Measurements from ENCODE around the gene TTC7B.

The TTC7B gene

DNA sequence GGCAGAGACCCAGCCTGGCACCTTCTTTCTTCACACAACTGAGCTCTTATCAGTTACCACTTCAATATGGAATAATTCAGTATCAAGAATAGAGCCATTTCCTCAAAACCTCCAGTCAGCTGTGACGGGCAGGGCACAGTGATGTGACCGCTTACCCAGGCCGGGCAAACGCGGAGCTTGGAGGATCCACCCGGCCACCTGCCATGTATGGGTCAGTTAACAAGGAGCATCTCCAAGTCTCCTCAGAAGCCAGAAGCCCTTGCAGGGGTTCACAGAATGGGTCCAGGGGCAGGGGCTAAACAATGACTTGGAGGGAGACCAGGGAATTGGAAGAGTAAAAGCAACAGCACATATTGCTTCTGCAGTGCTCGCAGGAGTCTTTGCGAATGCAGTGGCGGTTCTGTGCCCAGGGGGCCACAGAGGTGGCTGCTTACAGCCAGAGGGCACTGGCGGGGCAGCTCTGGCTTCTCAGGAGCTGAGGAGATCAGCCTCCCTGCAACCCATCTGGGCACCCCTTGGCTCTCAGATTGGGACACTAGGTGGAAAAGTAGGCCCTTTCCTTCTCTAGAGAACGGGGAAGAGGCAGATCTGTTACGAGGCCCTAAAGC lies 257.1 kb downstream of the TTC7B start:
- no peak for TF ChIP-seq EZH2 (IDR thresholded peaks at IDR 0.05; ENCODE audit: borderline replicate concordance, low read length)
- TF ChIP-seq, protein P1, sequence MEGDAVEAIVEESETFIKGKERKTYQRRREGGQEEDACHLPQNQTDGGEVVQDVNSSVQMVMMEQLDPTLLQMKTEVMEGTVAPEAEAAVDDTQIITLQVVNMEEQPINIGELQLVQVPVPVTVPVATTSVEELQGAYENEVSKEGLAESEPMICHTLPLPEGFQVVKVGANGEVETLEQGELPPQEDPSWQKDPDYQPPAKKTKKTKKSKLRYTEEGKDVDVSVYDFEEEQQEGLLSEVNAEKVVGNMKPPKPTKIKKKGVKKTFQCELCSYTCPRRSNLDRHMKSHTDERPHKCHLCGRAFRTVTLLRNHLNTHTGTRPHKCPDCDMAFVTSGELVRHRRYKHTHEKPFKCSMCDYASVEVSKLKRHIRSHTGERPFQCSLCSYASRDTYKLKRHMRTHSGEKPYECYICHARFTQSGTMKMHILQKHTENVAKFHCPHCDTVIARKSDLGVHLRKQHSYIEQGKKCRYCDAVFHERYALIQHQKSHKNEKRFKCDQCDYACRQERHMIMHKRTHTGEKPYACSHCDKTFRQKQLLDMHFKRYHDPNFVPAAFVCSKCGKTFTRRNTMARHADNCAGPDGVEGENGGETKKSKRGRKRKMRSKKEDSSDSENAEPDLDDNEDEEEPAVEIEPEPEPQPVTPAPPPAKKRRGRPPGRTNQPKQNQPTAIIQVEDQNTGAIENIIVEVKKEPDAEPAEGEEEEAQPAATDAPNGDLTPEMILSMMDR (IDR thresholded peaks at IDR 0.05; ENCODE audit: low read length) = no peak
- peaks cover 11% of the 10 kb centered on the region; the same call in 1 of the 2 replicates for H3K27me3 ChIP-seq (ENCODE audit: insufficient read depth, low read length)
- H2AFZ ChIP-seq (ENCODE audit: low read length) = no peak overlapping the region
- H3K9me3 ChIP-seq (ENCODE audit: low read length) = no peaks in the 10 kb centered on the region
- no peak overlapping the region for H3K4me3 ChIP-seq (ENCODE audit: low read depth, low read length, poor library complexity, severe bottlenecking)
- no peaks in the 10 kb centered on the region for H4K20me1 ChIP-seq (ENCODE audit: insufficient read depth, low read length)
- H3K4me1 ChIP-seq (ENCODE audit: insufficient read depth, low read length, severe bottlenecking) = peaks cover 5% of the 10 kb centered on the region
- no peaks in the 10 kb centered on the region for H3F3A ChIP-seq (ENCODE audit: insufficient read depth, low read length)
- no peaks in the 10 kb centered on the region for H3K79me2 ChIP-seq (ENCODE audit: insufficient read depth, low read length)
- H3K9ac ChIP-seq (ENCODE audit: low read length) = no peak overlapping the region
- no peaks in the 10 kb centered on the region for H3K36me3 ChIP-seq (ENCODE audit: insufficient read depth, low read length)
- no peaks in the 10 kb centered on the region for H3K9me2 ChIP-seq (ENCODE audit: low read depth, low read length)
- H3K27ac ChIP-seq (ENCODE audit: low read depth, low read length, poor library complexity, severe bottlenecking) = no peak overlapping the region
- no peak overlapping the region for H3K4me2 ChIP-seq (ENCODE audit: low read length)

DNA sequence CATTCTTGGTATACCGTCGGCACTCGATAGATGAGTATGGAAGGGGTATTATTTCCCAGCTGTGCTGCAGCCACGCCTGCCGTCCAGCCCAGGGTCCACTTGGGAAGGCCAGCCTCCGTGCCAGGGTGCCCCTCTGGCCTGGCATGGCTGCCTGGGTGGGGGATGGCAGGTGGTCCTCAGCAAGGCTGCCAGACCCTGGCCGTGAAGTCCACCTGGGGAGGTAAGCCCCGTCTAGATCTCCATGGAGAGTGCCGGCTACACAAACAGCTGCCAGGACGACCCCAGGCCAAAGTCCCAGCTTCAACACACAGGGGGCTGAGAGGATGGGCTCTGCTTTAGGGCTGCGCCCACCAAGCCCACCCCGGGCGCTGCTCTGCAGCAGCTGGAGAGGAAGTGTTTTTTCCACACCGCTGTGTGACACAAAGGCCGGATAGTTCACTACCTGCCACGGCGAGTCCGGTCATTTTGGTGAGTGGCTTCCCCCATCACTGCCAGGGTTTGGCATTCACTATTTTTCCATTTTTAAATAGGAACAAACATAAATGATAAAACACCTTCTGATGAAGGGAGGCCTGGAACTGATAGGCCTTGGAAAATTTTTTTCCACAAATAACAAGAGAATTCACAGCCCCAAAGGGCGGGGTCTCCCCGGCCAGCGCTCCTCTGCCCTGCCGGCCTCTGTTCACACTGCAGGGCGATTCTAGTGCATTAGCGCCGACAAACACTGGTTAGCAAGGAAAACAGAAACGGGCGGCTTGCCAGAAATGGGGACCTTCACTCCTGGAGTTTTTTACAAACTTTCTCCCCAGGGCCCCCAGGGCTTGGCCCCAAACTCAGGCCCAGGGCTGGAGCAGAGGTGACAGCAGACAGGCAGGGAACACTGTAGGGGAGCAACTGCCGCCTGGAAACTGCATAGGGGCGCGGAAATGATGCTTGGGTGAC lies 257.9 kb downstream of the TTC7B start:
- Histone ChIP-seq H3K4me1 (ENCODE audit: insufficient read depth, low read length, severe bottlenecking) (peaks cover 11% of the 10 kb centered on the region), H3K36me3 (ENCODE audit: insufficient read depth, low read length) (no peaks in the 10 kb centered on the region), H3K79me2 (ENCODE audit: insufficient read depth, low read length) (no peaks in the 10 kb centered on the region), H3K27me3 (ENCODE audit: insufficient read depth, low read length) (peaks cover 11% of the 10 kb centered on the region; the same call in 1 of the 2 replicates), H3K9me2 (ENCODE audit: low read depth, low read length) (no peaks in the 10 kb centered on the region), H3K9ac (ENCODE audit: low read length) (no peak overlapping the region), H3K9me3 (ENCODE audit: low read length) (no peaks in the 10 kb centered on the region), H4K20me1 (ENCODE audit: insufficient read depth, low read length) (no peaks in the 10 kb centered on the region), H3K4me2 (ENCODE audit: low read length) (no peak overlapping the region), H3K27ac (ENCODE audit: low read depth, low read length, poor library complexity, severe bottlenecking) (no peak overlapping the region), H3K4me3 (ENCODE audit: low read depth, low read length, poor library complexity, severe bottlenecking) (no peak overlapping the region), H3F3A (ENCODE audit: insufficient read depth, low read length) (no peaks in the 10 kb centered on the region), H2AFZ (ENCODE audit: low read length) (no peak overlapping the region)
- TF ChIP-seq, protein P1 (IDR thresholded peaks at IDR 0.05; ENCODE audit: low read length) = no peak
- no peak for TF ChIP-seq EZH2 (IDR thresholded peaks at IDR 0.05; ENCODE audit: borderline replicate concordance, low read length)

DNA sequence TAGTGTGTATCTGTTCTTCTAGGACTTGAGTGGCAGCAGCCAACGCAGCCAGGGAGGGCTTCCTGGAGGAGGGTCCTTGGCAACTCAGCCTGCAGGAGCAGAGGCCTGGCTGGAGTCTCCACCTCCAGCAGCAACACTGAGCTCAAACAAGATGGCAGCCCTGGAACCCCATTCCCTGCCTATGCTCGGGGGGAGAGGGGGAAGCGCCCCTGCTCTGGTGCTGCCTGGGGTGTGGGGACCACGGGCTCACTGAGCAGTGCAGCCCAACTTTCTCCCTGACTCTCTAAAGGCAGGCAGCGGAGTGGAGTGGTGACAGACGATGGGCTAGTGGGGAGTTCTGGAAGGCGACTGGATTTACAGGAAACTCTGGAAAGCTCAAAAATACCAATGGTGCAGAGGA lies 258.7 kb downstream of the TTC7B start:
- peaks cover 11% of the 10 kb centered on the region for H3K4me1 ChIP-seq (ENCODE audit: insufficient read depth, low read length, severe bottlenecking)
- H3K79me2 ChIP-seq (ENCODE audit: insufficient read depth, low read length) = no peaks in the 10 kb centered on the region
- no peaks in the 10 kb centered on the region for H3F3A ChIP-seq (ENCODE audit: insufficient read depth, low read length)
- H3K9me2 ChIP-seq (ENCODE audit: low read depth, low read length) = no peaks in the 10 kb centered on the region
- no peak for TF ChIP-seq EZH2 (IDR thresholded peaks at IDR 0.05; ENCODE audit: borderline replicate concordance, low read length)
- TF ChIP-seq, protein P1 (IDR thresholded peaks at IDR 0.05; ENCODE audit: low read length) = no peak
- no peak overlapping the region for H3K4me3 ChIP-seq (ENCODE audit: low read depth, low read length, poor library complexity, severe bottlenecking)
- H4K20me1 ChIP-seq (ENCODE audit: insufficient read depth, low read length) = no peaks in the 10 kb centered on the region
- H3K36me3 ChIP-seq (ENCODE audit: insufficient read depth, low read length) = no peaks in the 10 kb centered on the region
- no peak overlapping the region for H3K9ac ChIP-seq (ENCODE audit: low read length)
- H2AFZ ChIP-seq (ENCODE audit: low read length) = no peak overlapping the region
- H3K27ac ChIP-seq (ENCODE audit: low read depth, low read length, poor library complexity, severe bottlenecking) = no peak overlapping the region
- H3K9me3 ChIP-seq (ENCODE audit: low read length) = no peaks in the 10 kb centered on the region
- no peak overlapping the region for H3K4me2 ChIP-seq (ENCODE audit: low read length)
- H3K27me3 ChIP-seq (ENCODE audit: insufficient read depth, low read length) = peaks cover 11% of the 10 kb centered on the region; the same call in 1 of the 2 replicates
